Renal cortical epithelial cell (primary cell): ENCODE measurements around the gene CALD1. TPM values are rescaled to one million over a fixed set of nuclear protein-coding genes. Genes with fewer than 3 reads are reported as not detected.

ENCODE experiments used
- DNase-seq: peaks from one replicate; pipeline ENCODE4 v3.0.0-alpha.2; 2011; ENCODE audit warnings: low read depth
- total RNA-seq: library from RNA; depleted of rRNA; stranded (reverse); fragments of >200 nt; gene quantifications from 2 replicates; pipeline ENCODE4 v1.2.3, GENCODE V29; 2014

CALD1 gene
- total RNA-seq, 1 donor from 2014 or later = 155 TPM

DNA sequence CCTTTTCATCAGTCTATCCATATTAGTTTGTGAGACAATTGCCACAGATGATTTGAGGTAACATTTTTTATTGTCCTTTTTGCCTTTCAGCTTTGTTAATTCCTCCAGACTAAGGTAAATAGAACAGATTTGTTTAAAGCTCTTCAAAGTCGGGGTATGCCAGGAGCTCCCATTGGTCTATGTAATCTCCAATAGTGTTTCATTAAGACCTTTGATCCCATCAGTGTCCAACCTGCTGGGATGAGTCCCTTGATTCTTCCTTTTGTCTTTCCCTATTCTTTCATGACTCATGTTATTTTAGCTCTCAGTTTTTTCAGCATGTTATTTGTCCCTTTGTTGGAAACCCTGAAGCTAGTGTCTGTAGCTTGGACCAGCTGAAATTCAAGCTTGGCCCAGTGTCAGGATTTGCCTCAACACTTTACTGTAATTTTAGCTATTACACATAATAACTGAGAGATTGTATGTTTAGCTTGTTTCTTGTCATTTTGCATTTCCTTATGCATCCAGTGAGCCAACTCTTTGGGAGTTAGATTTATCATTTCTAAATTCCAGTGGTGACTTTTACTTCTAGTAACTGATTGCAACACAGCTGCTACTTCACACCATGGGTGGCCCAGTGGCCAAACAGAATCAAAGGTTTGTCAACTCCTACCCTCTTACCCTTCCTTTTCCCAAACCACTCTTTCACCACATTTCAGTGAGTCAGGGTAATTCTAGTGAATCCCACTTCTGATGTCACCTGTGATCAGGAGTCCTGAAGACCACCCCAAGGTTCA is 222.1 kb downstream of the CALD1 start:
- peak; percentile 71 for DNase-seq

DNA sequence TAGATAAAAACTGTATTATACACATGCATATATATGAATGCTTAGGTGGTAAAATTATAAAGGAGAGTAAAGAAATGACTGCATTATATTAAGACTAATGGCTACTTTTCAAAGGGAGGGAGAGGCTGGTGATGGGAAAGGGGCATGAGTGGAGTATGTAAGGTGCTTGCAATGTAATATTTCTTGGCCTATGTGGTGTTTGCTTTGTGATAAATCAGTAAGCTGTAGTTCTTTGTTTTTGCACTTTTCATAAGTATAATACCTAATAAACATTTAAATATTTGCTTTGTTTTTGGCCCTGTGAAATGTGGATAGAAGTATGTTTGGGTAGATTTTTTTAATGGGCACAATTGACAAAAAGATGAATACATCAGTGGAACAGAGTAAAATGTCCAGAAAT is 232.8 kb downstream of the CALD1 start:
- no peak for DNase-seq

Other genes with a start within 250 kb of the CALD1 start
- 0.35 TPM in 1 of 2 replicates, not detected in the other for gene AKR1B15, start 230.5 kb upstream of the CALD1 start, total RNA-seq
- 45.8 and 118 TPM in 2 replicates for gene BPGM, start 132.8 kb upstream of the CALD1 start, total RNA-seq
- gene AGBL3, start 206.9 kb downstream of the CALD1 start, total RNA-seq = 2.3 and 3.6 TPM in 2 replicates